GM12875 (cell line): ENCODE data around the gene PSME2.

ENCODE experiments used
- H3K4me3 ChIP-seq: one replicate; pipeline ENCODE4 v1.5.1; 2011; ENCODE audit warnings: low read depth, low read length, control low read depth
- TF ChIP-seq, protein P1 (sequence below): IDR thresholded peaks from 2 replicates; pipeline ENCODE4 v1.5.1; 2011; ENCODE audit warnings: low read depth, mild to moderate bottlenecking, control low read depth, inconsistent platforms, low read length, moderate library complexity, borderline replicate concordance; ENCODE audit not compliant: insufficient read depth

The PSME2 gene

DNA sequence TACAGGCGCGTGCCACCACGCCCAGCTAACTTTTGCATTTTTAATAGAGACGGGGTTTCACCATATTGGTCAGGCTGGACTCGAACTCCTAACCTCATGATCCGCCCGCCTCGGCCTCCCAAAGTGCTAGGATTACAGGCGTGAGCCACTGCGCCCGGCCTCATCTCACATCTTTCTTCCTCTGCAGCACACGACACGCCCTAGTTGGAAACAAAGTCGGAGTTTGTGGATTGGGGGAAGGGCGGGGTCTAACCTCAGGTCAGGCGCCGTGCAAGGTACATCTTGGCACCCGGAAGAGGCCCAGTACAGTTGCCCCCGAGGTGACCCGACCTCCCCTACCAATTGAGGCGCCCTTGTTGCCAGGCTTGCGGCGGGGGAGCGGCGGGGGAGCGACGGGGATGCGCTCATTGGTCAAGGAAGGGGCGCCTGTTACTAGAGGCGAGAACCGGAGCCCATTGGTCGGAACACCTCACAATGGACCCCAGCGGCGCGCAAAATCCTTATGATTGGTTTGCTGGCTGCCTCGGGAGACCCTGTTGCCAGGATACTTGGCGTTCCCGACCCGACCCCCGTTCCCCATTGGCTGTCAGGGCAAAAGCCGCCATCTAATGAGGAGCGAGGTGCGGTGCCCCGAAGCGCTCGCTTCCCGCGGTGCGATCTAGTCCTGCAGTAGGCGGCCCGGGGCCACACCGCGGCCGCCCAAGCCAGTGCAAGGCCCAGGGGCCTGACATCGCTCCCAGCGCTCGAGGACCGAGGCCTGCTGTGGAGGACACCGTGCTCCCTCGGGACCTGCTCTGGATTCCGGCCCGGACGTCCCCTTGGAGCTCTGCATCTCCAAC lies 25.2 kb upstream of the PSME2 start, which contains the start of gene REC8:
REC8 (plus strand) TSS at position 659 of the 839 bp plus-strand sequence. CDS start 473 bp downstream, outside the sequence.
- H3K4me3 ChIP-seq, result peak within 1 kb of the TSS; percentile 72
- TF ChIP-seq, protein P1, sequence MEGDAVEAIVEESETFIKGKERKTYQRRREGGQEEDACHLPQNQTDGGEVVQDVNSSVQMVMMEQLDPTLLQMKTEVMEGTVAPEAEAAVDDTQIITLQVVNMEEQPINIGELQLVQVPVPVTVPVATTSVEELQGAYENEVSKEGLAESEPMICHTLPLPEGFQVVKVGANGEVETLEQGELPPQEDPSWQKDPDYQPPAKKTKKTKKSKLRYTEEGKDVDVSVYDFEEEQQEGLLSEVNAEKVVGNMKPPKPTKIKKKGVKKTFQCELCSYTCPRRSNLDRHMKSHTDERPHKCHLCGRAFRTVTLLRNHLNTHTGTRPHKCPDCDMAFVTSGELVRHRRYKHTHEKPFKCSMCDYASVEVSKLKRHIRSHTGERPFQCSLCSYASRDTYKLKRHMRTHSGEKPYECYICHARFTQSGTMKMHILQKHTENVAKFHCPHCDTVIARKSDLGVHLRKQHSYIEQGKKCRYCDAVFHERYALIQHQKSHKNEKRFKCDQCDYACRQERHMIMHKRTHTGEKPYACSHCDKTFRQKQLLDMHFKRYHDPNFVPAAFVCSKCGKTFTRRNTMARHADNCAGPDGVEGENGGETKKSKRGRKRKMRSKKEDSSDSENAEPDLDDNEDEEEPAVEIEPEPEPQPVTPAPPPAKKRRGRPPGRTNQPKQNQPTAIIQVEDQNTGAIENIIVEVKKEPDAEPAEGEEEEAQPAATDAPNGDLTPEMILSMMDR, result no peak

DNA sequence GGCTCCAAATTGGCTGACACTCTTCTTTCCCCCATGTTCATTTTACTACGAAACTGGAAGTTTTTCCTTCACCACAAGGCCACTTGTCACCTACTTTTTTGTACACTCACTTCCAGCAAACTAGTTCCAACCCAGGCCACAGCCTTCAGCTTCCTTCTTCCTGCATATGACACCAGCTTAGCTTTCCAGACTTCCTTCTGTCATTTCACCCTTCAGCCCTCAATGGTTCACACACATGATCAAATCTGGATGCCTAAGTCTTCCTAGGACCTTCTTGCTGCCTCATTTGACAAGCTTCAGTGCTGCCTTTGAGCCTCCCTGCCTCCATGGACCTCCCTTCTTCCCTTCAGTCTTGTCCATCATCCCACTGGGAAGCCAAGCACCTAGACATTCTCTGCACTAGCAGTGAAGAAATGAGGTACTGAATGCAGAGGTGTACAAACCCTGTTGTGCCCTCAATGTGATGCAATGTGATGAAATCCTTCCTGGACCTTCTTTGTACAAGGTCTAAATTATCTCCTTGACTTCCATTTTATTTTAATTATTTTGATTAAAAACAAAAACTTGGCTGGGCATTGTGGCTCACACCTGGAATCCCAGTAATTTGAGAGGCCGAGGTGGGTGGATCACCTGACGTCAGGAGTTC lies 21.2 kb upstream of the PSME2 start:
- TF ChIP-seq, protein P1, result no peak
- no peak overlapping the region for H3K4me3 ChIP-seq

DNA sequence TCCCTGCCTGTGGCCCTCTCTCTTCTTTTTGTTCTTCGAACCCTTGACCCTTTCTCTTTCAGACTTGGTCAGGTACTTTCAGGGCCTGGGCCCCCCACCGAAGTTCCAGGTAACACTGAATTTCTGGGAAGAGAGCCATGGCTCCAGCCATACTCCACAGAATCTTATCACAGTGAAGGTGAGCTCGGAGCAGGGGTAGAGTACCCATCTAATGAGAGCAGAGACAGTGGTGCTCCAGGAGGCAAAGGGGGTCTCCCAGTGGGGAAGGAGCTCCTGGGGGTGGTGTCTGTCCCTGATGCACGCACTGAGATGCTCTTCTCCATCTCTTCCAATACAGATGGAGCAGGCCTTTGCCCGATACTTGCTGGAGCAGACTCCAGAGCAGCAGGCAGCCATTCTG lies 19.4 kb upstream of the PSME2 start:
- no peak overlapping the region for H3K4me3 ChIP-seq
- TF ChIP-seq, protein P1, result no peak

DNA sequence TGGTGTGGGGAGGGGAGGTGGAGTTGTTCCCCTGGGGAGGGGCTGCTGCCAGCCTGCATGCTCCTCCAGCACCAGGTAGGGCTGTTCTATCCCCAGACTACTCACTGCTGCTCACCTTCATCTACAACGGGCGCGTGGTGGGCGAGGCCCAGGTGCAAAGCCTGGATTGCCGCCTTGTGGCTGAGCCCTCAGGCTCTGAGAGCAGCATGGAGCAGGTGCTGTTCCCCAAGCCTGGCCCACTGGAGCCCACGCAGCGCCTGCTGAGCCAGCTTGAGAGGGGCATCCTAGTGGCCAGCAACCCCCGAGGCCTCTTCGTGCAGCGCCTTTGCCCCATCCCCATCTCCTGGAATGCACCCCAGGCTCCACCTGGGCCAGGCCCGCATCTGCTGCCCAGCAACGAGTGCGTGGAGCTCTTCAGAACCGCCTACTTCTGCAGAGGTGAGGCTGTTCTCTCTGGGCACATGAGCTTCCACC lies 18.1 kb upstream of the PSME2 start:
- TF ChIP-seq, protein P1, result no peak
- H3K4me3 ChIP-seq, result no peak overlapping the region

DNA sequence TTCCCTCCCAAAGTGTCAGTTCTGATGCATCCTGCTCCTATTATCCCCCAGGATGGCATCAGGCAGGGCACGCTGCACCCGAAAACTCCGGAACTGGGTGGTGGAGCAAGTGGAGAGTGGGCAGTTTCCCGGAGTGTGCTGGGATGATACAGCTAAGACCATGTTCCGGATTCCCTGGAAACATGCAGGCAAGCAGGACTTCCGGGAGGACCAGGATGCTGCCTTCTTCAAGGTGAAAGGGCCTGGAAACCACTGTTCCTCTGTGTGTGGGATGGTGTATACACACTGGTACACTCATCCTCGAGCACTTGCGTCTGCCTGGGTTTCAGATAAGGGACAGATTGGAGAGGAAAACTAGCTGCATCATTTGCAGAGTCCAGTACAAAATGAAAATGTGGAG lies 15.7 kb upstream of the PSME2 start:
- H3K4me3 ChIP-seq, result peak overlapping the region; percentile 57
- TF ChIP-seq, protein P1, result no peak

DNA sequence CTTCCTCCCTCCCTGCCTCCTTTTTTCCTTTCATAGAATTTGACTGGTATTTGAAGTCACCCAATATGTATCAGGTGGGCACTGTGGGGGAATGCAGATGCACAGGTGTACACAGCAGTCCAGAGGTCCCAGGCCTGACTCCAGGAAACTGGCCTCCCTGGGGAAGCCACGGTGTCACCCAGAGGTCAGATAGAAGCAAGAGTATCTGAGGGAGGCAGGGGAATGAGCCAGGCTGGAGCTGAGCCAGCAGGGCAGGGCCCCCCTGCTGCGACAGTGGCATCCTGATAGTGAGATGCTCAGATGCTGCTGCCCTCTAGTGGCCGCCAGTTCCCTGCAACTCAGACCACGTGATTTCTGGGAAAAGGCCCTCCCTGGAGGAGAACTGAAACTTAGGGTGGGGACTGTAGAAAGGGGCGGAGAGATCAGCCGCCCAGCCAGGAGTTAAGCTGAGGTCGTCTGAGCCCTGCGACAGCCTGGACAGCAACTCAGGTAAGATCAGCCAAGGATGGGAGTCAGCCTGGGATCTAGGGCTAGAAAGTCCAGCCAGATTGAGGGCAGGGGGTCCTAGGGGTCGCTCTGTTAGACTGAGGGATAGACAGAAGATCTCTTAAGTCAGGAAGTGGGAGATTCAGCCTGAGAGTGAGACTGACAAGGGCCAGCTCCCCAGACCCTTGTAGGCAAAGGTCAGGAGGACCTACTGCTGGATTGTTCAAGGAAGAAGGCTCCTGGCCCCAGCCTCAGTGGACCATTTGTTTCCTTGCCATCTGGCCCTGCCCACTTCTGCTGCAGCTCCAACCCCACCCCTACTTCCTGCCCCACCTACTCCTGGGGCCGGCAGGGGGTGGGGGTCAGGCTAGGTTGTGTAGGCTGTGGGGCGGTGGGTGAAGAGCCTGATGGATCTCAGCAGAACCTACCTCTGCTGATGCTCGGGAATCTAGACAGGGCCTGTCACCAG lies 14.7 kb upstream of the PSME2 start, which contains the start of gene IRF9:
IRF9 (plus strand) TSS at position 416 of the 955 bp plus-strand sequence. CDS start 880 bp downstream, outside the sequence.
- TF ChIP-seq, protein P1, result peak; percentile 94
- H3K4me3 ChIP-seq, result peak within 1 kb of the TSS; percentile 57
